PC-3 (cell line): ENCODE measurements around the gene CRYZL1.

Experiments used
- CTCF ChIP-seq: fragments of 300-600 bp; sonication (generic); conservative IDR thresholded peaks from 2 replicates; pipeline ENCODE4 v1.5.1; 2017; ENCODE audit warnings: antibody characterized with exemption, low read depth, mild to moderate bottlenecking, low read length
- EZH2 ChIP-seq: fragments of 300-600 bp; sonication (generic); IDR thresholded peaks from one replicate; pipeline ENCODE4 v1.6.1; 2017; ENCODE audit warnings: antibody characterized with exemption, mild to moderate bottlenecking, low read length; ENCODE audit not compliant: unreplicated experiment

GRCh38 chr21:33668620-33669019 lies 27.1 kb upstream of the CRYZL1 start:
- no peak for TF ChIP-seq CTCF
- TF ChIP-seq EZH2 = no peak
